Adrenal gland (tissue), 12 donors: ENCODE data around the gene NOD2. TPM values are rescaled to one million over a fixed set of nuclear protein-coding genes. Genes with fewer than 3 reads are reported as not detected.

Experiments
- DNase-seq, 7 donors: peaks; one replicate each; pipeline ENCODE4 v3.0.0-alpha.2; 2019 to 2020
- H3K27ac ChIP-seq, 5 donors: fragments of 200-600 bp; sonication (generic) in 4 of 5; 1 replicate in 3 of 5; 2 replicates in 2 of 5; pipeline versions ENCODE4 v1.5.1 to v1.8.0; 2016 to 2020; ENCODE audit warnings: mild to moderate bottlenecking in 1 of 5
- H3K27me3 ChIP-seq: fragments of 200-600 bp; 2 replicates; pipeline ENCODE4 v1.8.0; 2021
- H3K36me3 ChIP-seq, 2 donors: fragments of 200-600 bp; replicated peaks in 1 of 2; 1 replicate in 1 of 2; 2 replicates in 1 of 2; pipeline versions ENCODE4 v1.5.1 to v1.8.0; 2018 to 2022
- H3K4me1 ChIP-seq, 2 donors: fragments of 200-600 bp; replicated peaks in 1 of 2; 1 replicate in 1 of 2; 2 replicates in 1 of 2; pipeline versions ENCODE4 v1.5.1 to v1.8.0; 2018 to 2021
- H3K4me3 ChIP-seq, 4 donors: fragments of 200-600 bp; sonication (generic) in 3 of 4; one replicate each; pipeline ENCODE4 v1.5.1; 2016 to 2018
- H3K9me3 ChIP-seq, 3 donors: fragments of 200-600 bp; sonication (generic) in 1 of 3; replicated peaks in 1 of 3; 1 replicate in 2 of 3; 2 replicates in 1 of 3; pipeline versions ENCODE4 v1.5.1 to v1.8.0; 2016 to 2021
- POLR2A ChIP-seq, 2 donors: fragments of 450-650 bp; IDR thresholded peaks; one replicate each; pipeline ENCODE4 v1.6.1; 2017; ENCODE audit warnings: antibody characterized with exemption in 2 of 2, mild to moderate bottlenecking in 2 of 2, moderate library complexity in 1 of 2
- whole genome bisulfite sequencing, 4 donors: extraction: QIAGEN DNeasy Blood & Tissue Kit in 2 of 4; methylation state at CpG; one replicate each; pipeline versions ENCODE4 v1.1.5 to v1.1.7; 2013 to 2017; 5-methylcytosine and 5-hydroxymethylcytosine counted together
- intact Hi-C, 2 donors: fragments of 100-400 bp; cut with DNase I; formaldehyde crosslinking; loops; one replicate each; pipeline versions ENCODE4 v1.14.1 to v1.15.0; 2022 to 2023
- polyA plus RNA-seq, 3 donors: library from polyadenylated mRNA; stranded (reverse); fragments of 200-250 nt in 2 of 3; fragments of 350-450 nt in 1 of 3; fragmentation: Illumina TruSeq in 1 of 3; extraction: RNeasy Lipid Tissue Mini Kit (QIAGEN cat#74804) in 1 of 3; gene quantifications; one replicate each; pipeline ENCODE4 v1.2.3, GENCODE V29; 2013 to 2014
- total RNA-seq, 9 donors: library from RNA; depleted of rRNA in 4 of 9; stranded (reverse); fragments of >200 nt in 4 of 9; fragments of 120-200 nt in 1 of 9; fragmentation: NEBNext Ultra II Directional in 1 of 9; extraction: Animal tissue kit (Norgen Biotek cat#: 25700) in 1 of 9; gene quantifications; one replicate each; pipeline versions ENCODE4 v1.1.0 to v1.2.4, GENCODE V29; 2013 to 2023
- TF ChIP-seq, protein P1 (sequence below), 6 experiments: fragments of 450-650 bp in 4 of 6; fragments of 200-600 bp in 2 of 6; sonication (generic) in 1 of 6; IDR thresholded peaks; 1 replicate in 5 of 6; 2 replicates in 1 of 6; pipeline versions ENCODE4 v1.5.1 to v1.8.0; 2016 to 2021; ENCODE audit warnings: antibody characterized with exemption in 6 of 6, mild to moderate bottlenecking in 2 of 6, moderate library complexity in 1 of 6
- donor health status: healthy with polysubstance abuse.
- donor health status: Bipolar disorder and iron deficiency.
- donor health status: DM: yes; HTN: yes; CAD: no.
- donor health status: DM: no; HTN: no; CAD: no.
- donor health status: DM: no; HTN: no; CAD: no.
- donor health status: DM: yes; HTN: yes; CAD: no.

Gene NOD2
- total and polyA plus RNA-seq, 12 donors: 0.12 to 3.7 (median 1.1) TPM

DNA sequence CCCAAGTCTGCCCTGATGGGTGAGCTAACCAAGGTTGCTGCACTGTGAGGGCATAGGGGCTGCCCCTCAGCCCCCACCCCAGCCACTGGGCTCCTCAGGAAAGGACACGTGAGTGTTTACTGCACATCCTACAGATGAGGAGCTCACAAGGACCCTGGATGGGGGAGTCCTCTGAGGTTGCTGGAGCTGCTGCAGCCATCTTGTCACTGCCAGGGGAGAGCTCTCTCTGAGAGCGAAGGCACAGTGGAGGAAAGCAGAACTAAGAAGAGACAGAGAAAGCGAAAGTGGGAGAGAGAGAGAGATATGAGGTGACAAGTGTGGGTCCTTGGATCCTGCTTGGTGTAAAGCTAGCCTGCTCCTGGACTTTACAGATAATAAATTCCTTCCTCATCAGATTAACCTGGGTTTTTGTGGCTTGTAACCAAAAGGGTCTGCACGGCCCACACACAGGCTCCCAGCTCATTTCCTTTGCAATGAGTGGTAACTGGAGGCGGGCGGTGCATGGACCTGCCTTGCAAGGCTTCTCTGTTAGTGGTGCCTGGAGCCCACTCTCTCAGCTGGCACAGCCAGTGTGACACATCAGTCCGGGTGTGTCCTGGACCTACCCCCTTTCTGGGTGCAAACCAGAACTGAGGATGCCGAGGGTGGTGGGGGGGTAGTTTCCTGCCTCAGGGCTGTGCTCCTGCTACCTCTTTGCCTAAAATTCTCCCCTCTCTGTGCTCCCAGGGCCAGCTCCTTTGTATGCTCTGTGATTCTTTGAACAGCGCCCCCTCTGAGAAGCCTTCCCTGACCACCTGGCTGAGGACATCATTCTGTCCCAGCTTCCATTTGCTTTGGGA lies 26.5 kb upstream of the NOD2 start:
- WGBS, 4 donors: 68 to 85% (median 79%) methylated on average over 9 of the region's 9 CpGs
- Histone ChIP-seq H3K36me3 (no peaks in the 10 kb centered on the region), H3K4me1 (peaks cover 0 to 3% of the 10 kb centered on the region in 2 donors), H3K27me3 (no peaks in the 10 kb centered on the region), H3K4me3 (no peak overlapping the region), H3K9me3 (no peaks in the 10 kb centered on the region), H3K27ac (no peak overlapping the region)
- TF ChIP-seq, protein P1, sequence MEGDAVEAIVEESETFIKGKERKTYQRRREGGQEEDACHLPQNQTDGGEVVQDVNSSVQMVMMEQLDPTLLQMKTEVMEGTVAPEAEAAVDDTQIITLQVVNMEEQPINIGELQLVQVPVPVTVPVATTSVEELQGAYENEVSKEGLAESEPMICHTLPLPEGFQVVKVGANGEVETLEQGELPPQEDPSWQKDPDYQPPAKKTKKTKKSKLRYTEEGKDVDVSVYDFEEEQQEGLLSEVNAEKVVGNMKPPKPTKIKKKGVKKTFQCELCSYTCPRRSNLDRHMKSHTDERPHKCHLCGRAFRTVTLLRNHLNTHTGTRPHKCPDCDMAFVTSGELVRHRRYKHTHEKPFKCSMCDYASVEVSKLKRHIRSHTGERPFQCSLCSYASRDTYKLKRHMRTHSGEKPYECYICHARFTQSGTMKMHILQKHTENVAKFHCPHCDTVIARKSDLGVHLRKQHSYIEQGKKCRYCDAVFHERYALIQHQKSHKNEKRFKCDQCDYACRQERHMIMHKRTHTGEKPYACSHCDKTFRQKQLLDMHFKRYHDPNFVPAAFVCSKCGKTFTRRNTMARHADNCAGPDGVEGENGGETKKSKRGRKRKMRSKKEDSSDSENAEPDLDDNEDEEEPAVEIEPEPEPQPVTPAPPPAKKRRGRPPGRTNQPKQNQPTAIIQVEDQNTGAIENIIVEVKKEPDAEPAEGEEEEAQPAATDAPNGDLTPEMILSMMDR (IDR thresholded peaks at IDR 0.05): no peak
- no peak for TF ChIP-seq POLR2A (IDR thresholded peaks at IDR 0.05)
- intact Hi-C loops: loop anchor here (5.0 kb wide), 2 partner anchors 140 to 295 kb away; no protein-coding TSS in a partner anchor
- DNase-seq: no peak

DNA sequence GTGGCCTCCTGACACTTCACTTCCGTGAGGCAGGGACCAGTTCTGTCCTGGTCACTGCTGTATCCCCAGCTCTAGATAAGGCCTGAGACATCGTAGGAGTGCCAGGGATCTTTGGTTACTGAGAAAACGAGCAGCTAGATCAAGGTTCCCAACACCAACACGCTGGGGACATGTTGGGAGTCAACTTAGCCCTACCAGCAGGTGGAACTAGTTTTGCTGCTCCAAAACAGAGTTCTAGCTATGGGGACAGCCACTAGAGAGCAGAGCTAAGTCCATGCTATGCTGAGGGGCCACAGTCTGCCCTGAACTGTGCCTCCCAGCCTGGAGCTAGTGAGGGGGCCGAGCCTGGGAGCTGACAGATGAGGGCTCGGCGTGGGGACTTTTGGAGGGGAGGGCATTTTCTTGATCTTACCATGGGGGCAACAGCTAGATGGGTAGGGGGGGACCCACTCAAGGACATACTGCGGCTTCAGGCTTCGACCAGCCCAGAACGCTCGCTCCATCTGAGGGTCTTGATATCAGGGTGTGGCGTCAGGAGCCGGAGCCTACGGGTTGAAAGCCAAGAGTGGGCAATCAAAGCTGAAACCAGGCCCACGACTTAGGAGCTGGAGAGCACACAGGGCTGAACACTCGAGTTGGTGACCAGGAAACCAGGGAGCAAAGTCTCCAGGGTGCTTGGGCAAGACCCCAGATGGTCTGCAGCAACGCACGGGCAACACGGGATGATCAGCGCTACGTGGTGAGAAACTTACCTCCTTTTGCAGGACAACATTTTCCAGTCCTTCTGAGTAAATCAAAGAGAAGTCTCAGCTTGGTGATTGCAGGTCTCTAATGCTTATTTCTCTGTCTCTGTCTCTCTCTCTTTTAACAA lies 25.7 kb upstream of the NOD2 start:
- no peak for DNase-seq
- Histone ChIP-seq H3K4me3 (no peak overlapping the region), H3K4me1 (peaks cover 0 to 3% of the 10 kb centered on the region in 2 donors), H3K36me3 (no peaks in the 10 kb centered on the region), H3K27me3 (no peaks in the 10 kb centered on the region), H3K27ac (no peak overlapping the region), H3K9me3 (no peaks in the 10 kb centered on the region)
- 85 to 90% (median 88%) methylated on average over 19 to 21 of the region's 21 CpGs for WGBS, 4 donors
- TF ChIP-seq, protein P1 (IDR thresholded peaks at IDR 0.05): no peak
- TF ChIP-seq POLR2A (IDR thresholded peaks at IDR 0.05): no peak
- intact Hi-C loops: loop anchor here (5.0 kb wide), 2 partner anchors 140 to 295 kb away; no protein-coding TSS in a partner anchor

DNA sequence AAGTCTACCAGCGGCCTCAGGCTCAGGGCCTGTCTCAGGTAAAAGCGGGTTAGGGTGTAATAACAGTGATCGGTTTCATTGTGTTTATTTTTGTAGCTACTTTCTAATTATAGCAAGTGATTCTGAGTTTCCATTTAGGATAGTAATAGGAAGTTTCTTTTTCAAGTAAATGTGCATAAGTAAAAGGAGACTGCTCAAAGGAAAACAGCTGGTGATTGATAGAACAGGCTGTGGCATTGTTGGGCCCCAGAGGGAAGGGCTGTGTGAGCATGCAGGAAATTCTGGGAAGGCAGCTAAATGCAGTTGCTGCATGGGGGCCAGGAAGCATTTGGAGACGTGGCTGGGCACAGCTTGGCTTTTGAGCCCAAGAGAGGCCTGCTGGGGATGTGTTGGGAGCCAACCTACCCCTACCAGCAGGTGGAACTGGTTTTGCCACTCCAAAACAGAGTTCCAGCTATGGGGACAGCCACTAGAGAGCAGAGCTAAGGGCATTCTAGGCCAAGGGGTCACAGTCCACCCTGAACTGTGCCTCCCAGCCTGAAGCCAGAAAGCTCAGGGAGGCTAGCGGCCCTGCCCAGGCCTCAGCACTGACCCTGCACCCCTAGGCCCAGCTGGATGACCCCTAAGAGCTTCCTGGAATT lies 24.9 kb upstream of the NOD2 start:
- no peaks in the 10 kb centered on the region for H3K36me3 ChIP-seq
- no peaks in the 10 kb centered on the region for H3K9me3 ChIP-seq
- peaks cover 0 to 3% of the 10 kb centered on the region in 2 donors for H3K4me1 ChIP-seq
- DNase-seq: no peak
- WGBS, 4 donors: 67 to 84% (median 71%) methylated on average over 3 to 5 of the region's 5 CpGs
- peaks cover 5% of the 10 kb centered on the region for H3K27me3 ChIP-seq
- TF ChIP-seq, protein P1 (IDR thresholded peaks at IDR 0.05): no peak
- intact Hi-C loops: loop anchor here (5.0 kb wide), 2 partner anchors 139 to 296 kb away; no protein-coding TSS in a partner anchor
- no peak overlapping the region for H3K27ac ChIP-seq
- no peak overlapping the region for H3K4me3 ChIP-seq
